NCI-H460 (cell line): Measurements from ENCODE around the gene KLRC2. TPM values are rescaled to one million over a fixed set of nuclear protein-coding genes. Genes with fewer than 3 reads are reported as not detected.
"Not testable (repeated sequence)": the region's sequence is repeated elsewhere in the genome, so short reads cannot be mapped to it uniquely, and the experiment has no call there.

ENCODE experiments used
- DNase-seq: peaks from one replicate; pipeline ENCODE4 v3.0.0-alpha.2; 2016; ENCODE audit warnings: low read depth; ENCODE audit errors: extremely low read depth
- polyA plus RNA-seq: library from polyadenylated mRNA; depleted of rRNA; stranded (reverse); fragments of >200 nt; gene quantifications from 2 replicates; pipeline ENCODE4 v1.2.3, GENCODE V29; 2014; cell fraction: nucleus; rRNA removed
- total RNA-seq: library from RNA; depleted of rRNA; stranded (reverse); fragments of >200 nt; shearing (Covaris generic); gene quantifications from 2 replicates; pipeline ENCODE4 v1.2.3, GENCODE V29; 2014; rRNA removed

Gene KLRC2
- 0.22 TPM in 1 of 2 replicates, not detected in the other for total RNA-seq
- not detected in 2 replicates for polyA plus RNA-seq

DNA sequence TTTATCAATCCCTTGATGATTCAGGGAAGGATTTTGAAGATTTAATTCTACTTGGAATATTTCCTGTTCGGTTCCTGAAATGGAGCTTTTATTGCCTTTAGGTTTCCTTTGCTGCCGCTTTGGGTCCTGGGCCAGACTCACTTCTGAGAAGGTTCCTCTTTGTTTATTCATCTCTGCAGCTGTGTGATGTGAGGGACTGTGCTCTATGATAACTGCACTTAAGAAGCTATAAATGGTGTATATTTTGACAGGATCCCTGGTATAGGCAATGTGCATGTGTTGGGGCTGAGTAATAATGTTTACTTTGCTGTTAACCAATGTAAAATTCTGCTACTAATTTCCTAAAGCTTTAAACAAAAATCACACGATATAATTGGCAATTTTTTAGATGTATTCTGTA lies at the start of gene KLRC2:
KLRC2 (minus strand) TSS at position 195 of the 400 bp plus-strand sequence; CDS start at position 171, 24 bp downstream.
- not testable (repeated sequence) for DNase-seq

DNA sequence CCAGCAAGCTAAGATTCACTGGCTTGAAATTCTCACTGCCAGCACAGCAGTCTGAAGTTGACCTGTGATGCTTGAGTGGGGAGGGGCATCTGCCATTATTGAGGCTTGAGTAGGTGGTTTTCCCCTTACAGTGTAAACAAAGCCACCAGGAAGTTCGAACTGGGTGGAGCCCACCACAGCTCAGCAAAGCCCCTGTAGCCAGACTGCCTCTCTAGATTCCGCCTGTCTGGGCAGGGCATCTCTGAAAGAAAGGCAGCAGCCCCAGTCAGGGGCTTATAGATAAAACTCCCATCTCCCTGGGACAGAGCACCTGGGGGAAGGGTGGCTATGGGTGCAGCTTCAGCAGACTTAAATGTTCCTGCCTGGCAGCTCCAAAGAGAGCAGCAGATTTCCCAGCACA lies 46.1 kb upstream of the KLRC2 start:
- not testable (repeated sequence) for DNase-seq

DNA sequence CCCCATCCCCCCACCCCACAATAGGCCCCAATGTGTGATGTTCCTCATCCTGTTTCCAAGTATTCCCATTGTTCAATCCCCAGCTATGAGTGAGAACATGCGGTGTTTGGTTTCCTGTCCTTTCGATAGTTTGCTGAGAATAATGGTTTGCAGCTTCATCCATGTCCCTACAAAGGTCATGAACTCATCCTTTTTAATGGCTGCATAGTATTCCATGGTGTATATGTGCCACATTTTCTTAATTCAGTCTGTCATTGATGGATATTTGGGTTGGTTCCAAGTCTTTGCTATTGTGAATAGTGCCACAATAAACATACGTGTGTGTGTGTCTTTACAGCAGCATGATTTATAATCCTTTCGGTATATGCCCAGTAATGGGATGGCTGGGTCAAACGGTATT lies 37.0 kb upstream of the KLRC2 start:
- DNase-seq, result not testable (repeated sequence)

DNA sequence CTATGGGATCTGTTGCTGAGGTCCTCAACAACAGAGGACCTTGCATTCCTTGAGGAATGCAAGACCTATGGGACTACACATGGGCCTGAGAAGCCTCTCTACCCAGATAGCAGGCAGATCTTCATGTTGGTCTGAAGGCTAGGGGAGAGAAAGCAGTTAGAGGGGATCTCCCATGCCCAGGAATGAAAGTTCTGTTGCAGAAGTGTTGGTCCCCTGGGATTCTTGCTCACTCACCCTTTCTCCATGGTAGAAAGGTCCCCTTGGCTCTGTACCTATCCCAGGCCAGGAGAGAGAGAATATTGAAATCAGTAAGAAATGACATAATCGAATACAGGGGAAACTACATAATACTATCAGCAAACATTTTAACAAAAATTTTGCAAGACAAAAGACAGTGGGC lies 33.9 kb upstream of the KLRC2 start:
- DNase-seq, result no peak

DNA sequence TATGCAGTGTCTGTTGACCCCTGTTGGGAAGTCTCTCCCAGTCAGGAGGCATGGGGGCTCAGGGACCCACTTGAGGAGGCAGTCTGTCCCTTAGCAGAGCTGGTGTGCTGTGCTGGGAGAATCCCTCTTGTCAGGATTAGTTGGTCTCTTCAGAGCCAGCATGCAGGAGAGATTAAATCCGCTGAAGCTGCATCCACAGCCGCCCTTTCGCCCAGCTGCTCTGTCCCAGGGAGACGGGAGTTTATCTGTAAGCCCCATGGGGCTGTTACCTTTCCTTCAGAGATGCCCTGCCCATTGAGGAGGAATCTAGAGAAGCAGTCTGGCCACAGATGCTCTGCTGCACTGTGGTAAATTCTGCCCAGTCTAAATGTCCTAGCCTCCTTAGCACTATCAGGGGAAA lies 30.5 kb upstream of the KLRC2 start:
- no peak for DNase-seq

DNA sequence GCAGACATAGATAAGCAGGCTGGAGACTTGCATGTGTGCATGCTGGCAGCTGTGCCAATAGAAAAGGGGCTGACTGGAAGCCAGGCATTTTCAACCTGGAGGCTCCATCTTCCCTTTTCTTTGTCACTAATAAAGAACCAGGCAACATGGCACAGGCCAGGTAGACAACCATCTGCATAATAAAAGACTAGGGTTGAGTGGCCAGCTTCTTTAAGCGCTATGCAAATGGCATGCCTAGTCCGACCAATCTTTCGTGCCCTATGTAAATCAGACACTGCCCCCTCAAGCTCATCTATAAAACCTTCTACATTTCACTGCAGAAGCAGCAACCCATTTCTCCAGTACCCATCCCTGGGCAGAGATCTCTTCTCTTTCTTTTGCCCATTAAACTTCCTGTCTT lies 21.9 kb upstream of the KLRC2 start:
- DNase-seq, result no peak

DNA sequence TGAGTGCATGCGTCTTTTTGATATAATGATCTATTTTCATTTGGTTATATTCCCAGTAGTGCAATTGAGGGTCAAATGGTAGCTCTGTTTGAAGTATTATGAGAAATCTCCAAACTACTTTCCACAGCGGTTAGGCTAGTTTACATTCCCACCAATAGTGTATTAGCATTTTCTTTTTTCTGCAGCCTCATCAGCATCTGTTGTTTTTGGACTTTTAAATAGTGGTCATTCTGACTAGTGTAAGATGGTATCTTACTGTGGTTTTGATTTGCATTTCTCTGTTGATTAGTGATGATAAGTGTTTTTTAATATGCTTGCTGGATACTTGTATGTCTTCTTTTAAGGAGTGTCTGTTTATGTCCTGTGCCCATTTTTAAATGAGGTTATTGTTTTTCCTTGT lies 21.0 kb upstream of the KLRC2 start:
- DNase-seq, result no peak

DNA sequence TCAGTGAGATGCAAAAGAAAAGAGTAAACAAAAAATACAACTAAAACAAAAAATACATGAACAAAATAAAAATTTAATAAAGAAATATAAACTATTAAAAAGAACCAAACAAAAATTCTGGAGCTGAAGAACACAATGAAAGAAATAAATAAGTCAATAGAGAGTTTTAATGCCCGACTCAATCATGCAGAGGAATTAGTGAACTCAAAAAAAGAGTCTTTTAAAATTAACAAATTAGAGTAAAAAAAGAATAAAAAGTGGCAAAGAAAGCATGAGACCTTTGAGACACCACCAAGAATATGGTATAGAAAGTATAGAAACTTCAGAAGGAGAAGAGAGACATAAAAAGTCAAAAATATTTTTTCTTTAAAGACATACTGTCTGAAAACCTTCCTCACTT lies 20.0 kb upstream of the KLRC2 start:
- DNase-seq, result no peak

DNA sequence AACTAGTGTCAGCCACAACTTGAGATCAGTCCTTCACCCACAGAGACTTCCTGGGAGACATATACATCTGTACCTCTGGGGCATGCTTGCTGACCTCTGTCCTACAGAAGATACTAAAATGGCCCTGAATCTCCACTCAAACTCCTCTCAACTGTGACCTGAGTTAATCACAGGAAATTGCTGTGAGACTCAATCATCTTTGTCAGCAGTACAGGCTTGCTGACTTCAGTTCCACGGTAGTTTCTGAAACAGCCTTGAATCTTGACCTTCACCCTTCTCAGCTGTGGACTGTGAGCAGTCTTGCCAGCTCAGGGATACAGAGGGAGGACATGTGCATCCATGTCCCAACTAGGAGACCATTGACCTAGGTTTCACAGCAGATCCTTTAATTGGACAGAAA lies 18.7 kb upstream of the KLRC2 start:
- DNase-seq, result no peak

DNA sequence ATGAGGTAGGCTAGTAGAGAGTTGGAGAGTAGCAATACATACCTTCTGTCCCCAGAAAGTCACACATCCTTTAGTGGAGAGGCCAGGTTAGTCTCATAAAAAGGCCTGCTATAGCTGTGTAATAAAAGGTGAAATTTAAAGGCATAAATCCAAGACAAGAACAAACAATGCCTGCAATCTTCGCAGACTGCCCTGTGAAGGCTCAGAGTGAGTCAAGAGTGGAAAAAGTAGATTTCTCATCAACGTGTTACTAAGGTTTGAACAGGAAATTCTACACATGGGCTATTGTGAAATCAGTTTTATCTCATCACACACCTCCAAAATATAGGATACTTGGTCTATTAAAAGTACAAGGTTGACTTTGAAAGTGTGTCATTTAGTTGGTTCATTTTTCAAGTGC lies 17.3 kb upstream of the KLRC2 start, which contains the start of gene KLRC1:
KLRC1 (minus strand) TSS at position 222 of the 400 bp plus-strand sequence. CDS start 2,221 bp downstream, outside the sequence.
- peak; percentile 29 for DNase-seq

DNA sequence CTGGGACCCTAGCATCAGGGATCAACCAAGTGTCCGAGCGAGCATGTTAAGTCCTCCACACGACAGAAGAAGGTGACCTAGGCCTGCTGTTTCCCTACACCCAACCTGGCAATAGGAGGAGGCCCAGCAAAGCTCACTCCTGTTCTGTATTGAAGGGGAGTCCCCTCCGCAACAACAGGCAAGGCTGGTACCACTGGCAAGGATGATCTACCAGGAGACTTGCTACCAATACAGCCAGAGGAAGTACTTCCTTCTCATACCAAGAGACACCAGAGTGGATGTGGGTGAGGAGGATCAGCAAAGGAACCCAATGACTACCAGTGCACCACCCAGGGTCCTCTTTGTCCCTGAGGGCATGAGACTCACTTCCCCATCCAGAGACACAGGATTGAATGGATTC lies 12.4 kb upstream of the KLRC2 start:
- DNase-seq, result no peak

DNA sequence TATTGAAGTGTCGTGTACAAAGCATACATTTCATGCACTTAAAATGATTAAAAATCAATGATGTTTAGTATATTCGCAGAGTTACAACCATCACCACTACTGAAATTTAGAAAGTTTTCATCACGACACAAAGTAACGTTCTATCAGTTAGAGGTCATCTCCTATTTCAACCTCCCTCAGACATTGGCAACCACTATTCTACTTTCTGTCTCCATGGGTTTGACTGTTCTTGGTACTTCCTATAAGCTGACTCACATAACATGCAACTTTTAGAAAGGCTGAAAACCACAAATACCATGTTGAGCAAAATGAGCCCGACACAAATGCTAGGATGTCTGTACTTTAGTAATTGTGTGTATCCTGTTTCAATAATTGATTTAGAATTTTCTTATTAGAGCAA lies 10.2 kb upstream of the KLRC2 start:
- DNase-seq, result not testable (repeated sequence)

DNA sequence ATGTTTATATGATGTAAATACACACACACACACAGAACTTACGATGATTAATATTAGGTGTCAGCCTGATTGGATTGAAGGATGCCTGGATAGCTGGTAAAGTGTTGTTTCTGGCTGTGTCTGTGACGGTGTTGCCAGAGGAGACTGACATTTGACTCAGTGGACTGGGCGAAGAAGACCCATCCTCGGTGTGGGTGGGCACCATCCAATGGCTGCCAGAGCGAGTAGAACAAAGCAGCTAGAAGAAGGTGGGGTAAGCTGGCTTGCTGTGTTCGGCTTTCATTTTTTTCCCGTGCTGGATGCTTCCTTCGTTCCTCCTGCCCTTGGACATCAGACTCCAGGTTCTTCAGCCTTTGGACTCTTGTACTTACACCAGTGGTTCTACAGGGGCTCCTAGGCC lies 5.3 kb upstream of the KLRC2 start:
- DNase-seq, result not testable (repeated sequence)

DNA sequence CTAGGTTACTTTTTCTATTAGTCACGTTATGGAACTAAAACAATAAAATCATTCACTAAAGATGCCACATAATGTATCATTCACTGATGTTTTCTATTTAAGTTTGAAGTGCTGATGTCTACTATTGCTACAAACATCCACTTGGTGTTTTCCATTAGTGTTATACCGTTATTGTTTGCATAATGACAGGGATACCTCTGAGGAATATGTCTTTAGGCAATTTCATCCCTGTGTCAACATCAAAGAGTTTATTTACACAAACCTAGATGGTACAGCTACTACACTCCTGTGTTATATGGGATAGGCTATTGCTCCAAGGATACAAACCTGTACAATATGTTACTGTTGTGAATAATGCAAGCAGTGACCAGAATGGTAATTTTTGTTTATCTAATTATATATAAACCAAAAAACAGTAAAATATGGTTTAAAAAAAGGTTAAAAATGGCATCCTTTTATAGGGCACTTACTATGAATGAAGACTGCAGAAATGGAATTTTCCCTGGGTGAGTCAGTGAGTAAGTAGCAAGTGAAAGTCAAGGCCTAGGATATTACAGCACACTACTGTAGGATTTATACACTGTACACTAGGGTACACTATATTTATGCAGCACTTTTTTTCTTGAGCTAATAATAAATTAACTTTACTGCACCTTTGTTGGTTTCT lies 3.9 kb upstream of the KLRC2 start:
- peak; percentile 83 for DNase-seq

DNA sequence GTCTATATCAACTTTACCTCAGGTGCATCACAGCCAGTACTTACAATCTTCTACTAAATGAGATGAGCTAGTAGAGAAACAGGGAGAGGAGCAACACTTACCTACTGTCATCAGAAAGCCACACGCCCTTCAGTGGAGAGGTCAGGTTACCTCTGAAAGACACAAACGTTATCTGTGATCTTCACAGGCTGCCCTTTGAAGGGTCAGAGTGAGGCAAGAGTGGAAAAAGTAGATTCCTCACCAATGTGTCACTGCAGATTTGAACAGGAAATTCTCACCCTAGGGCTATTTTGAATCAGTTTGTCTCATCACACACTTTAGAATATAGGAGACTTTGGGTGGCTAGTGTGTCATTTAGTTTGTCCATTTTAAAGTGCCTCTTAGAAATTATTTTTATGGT lies 1.8 kb upstream of the KLRC2 start:
- DNase-seq, result not testable (repeated sequence)

DNA sequence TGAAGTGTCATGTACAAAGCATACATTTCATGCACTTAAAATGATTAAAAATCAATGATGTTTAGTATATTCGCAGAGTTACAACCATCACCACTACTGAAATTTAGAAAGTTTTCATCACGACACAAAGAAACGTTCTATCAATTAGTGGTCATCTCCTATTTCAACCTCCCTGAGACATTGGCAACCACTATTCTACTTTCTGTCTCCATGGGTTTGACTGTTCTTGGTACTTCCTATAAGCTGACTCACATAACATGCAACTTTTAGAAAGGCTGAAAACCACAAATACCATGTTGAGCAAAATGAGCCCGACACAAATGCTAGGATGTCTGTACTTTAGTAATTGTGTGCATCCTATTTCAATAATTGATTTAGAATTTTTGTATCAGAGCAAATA lies 5.2 kb downstream of the KLRC2 start:
- not testable (repeated sequence) for DNase-seq

DNA sequence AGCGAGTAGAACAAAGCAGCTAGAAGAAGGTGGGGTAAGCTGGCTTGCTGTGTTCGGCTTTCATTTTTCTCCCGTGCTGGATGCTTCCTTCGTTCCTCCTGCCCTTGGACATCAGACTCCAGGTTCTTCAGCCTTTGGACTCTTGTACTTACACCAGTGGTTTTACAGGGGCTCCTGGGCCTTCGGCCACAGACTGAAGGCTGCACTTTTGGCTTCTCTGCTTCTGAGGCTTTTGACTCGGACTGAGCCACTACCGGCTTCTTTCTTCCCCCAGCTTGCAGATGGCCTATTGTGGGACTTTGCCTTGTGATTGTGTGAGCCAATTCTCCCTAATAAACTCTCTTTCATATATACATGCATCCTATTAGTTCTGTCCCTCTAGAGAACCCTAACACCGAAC lies 9.9 kb downstream of the KLRC2 start:
- not testable (repeated sequence) for DNase-seq

DNA sequence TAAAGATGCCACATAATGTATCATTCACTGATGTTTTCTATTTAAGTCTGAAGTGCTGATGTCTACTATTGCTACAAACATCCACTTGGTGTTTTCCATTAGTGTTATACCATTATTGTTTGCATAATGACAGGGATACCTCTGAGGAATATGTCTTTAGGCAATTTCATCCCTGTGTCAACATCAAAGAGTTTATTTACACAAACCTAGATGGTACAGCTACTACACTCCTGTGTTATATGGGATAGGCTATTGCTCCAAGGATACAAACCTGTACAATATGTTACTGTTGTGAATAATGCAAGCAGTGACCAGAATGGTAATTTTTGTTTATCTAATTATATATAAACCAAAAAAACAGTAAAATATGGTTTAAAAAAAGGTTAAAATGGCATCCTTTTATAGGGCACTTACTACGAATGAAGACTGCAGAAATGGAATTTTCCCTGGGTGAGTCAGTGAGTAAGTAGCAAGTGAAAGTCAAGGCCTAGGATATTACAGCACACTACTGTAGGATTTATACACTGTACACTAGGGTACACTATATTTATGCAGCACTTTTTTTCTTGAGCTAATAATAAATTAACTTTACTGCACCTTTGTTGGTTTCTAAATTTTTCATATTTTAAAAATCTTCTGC lies 11.4 kb downstream of the KLRC2 start:
- not testable (repeated sequence) for DNase-seq

DNA sequence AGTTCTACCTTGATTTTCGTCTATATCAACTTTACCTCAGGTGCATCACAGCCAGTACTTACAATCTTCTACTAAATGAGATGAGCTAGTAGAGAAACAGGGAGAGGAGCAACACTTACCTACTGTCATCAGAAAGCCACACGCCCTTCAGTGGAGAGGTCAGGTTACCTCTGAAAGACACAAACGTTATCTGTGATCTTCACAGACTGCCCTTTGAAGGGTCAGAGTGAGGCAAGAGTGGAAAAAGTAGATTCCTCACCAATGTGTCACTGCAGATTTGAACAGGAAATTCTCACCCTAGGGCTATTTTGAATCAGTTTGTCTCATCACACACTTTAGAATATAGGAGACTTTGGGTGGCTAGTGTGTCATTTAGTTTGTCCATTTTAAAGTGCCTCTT lies 13.7 kb downstream of the KLRC2 start:
- DNase-seq, result not testable (repeated sequence)

DNA sequence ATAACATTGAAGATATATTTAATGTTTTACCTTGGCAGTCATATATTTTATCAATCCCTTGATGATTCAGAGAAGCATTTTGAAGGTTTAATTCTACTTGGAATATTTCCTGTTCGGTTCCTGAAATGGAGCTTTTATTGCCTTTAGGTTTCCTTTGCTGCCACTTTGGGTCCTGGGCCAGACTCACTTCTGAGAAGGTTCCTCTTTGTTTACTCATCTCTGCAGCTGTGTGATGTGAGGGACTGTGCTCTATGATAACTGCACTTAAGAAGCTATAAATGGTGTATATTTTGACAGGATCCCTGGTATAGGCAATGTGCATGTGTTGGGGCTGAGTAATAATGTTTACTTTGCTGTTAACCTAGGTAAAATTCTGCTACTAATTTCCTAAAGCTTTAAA lies 15.5 kb downstream of the KLRC2 start, which contains the start of gene KLRC3:
KLRC3 (minus strand) TSS at position 262 of the 400 bp plus-strand sequence; CDS start at position 217, 45 bp downstream.
- not testable (repeated sequence) for DNase-seq

DNA sequence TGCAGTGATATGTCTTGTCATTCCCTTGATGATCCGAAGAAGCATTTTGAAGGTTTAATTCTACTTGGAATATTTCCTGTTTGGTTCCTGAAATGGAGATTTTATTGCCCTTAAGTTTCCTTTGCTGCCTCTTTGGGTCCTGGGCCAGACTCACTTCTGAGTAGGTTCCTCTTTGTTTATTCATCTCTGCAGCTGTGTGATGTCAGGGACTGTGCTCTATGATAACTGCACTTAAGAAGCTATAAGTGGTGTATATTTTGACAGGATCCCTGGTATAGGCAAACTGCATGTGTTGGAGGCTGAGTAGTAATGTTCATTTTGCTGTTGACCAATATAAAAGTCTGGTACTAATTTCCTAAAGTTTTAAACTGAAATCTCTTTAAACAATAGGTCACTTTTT lies 26.4 kb downstream of the KLRC2 start, which contains the start of gene KLRC4:
KLRC4 (minus strand) TSS at position 366 of the 400 bp plus-strand sequence; CDS start at position 184, 182 bp downstream.
- no peak for DNase-seq

DNA sequence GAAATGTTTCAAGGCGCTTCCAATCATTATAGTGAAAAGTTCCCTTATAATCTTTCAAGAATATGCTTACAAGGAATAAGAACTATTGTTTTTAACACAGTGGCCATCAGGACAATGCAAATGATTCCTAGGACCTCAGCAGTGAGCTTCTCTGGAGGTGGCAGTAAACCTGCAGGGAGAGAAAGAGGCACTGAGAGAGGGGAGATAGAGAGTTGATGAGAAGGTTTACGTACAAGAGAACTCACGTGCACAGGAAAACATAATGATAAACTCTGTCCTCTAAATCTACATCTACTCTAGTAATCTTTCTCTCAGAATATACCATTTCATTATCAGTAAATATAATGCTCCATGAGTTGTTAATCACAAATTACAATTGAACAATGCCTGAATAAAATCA lies 27.0 kb downstream of the KLRC2 start:
- no peak for DNase-seq
